KMS-11 (cell line): ENCODE data around the gene GRID1.
"Not testable (repeated sequence)": the region's sequence is repeated elsewhere in the genome, so short reads cannot be mapped to it uniquely, and the experiment has no call there.

Experiments used
- H2AFZ ChIP-seq: fragments of 200-600 bp; sonication (generic); 2 replicates; pipeline ENCODE4 v1.6.1; 2016; ENCODE audit warnings: antibody characterized with exemption, mixed run types, low read depth
- H3K27ac ChIP-seq: fragments of 200-600 bp; sonication (generic); 2 replicates; pipeline ENCODE4 v1.6.1; 2016; ENCODE audit warnings: mild to moderate bottlenecking, mixed run types
- H3K27me3 ChIP-seq: fragments of 200-600 bp; sonication (generic); 2 replicates; pipeline ENCODE4 v1.6.1; 2017; ENCODE audit warnings: mild to moderate bottlenecking, low read depth, mixed run types, moderate library complexity; ENCODE audit not compliant: insufficient read depth
- H3K36me3 ChIP-seq: fragments of 200-600 bp; sonication (generic); 2 replicates; pipeline ENCODE4 v1.6.1; 2017; ENCODE audit warnings: mild to moderate bottlenecking, mixed run types; ENCODE audit not compliant: insufficient read depth
- H3K4me1 ChIP-seq: fragments of 200-600 bp; sonication (generic); 2 replicates; pipeline ENCODE4 v1.6.1; 2016; ENCODE audit warnings: mild to moderate bottlenecking, low read depth, mixed run types; ENCODE audit not compliant: poor library complexity, severe bottlenecking
- H3K4me2 ChIP-seq: fragments of 200-600 bp; sonication (generic); 2 replicates; pipeline ENCODE4 v1.7.0; 2016; ENCODE audit warnings: mild to moderate bottlenecking, mixed run types
- H3K4me3 ChIP-seq: fragments of 200-600 bp; sonication (generic); IDR thresholded peaks from 2 replicates; pipeline ENCODE4 v1.6.1; 2017; ENCODE audit warnings: low read depth, low read length, mixed read lengths; ENCODE audit not compliant: insufficient read depth
- H3K79me2 ChIP-seq: fragments of 200-600 bp; sonication (generic); 2 replicates; pipeline ENCODE4 v1.6.1; 2016; ENCODE audit warnings: low read depth, mixed run types; ENCODE audit not compliant: insufficient read depth
- H3K9ac ChIP-seq: fragments of 200-600 bp; sonication (generic); 2 replicates; pipeline ENCODE4 v1.6.1; 2016; ENCODE audit warnings: mild to moderate bottlenecking, mixed run types
- H4K20me1 ChIP-seq: fragments of 200-600 bp; sonication (generic); 2 replicates; pipeline ENCODE4 v1.6.1; 2016; ENCODE audit warnings: mild to moderate bottlenecking, mixed run types; ENCODE audit not compliant: insufficient read depth
- CTCF ChIP-seq: fragments of 200-600 bp; sonication (generic); conservative IDR thresholded peaks from 2 replicates; pipeline ENCODE4 v1.6.1; 2017; ENCODE audit warnings: low read depth, mild to moderate bottlenecking, antibody characterized with exemption, low read length, moderate library complexity, mixed read lengths

GRID1 gene

GRCh38 chr10:86179153-86179524, 187.5 kb downstream of the GRID1 start:
- Histone ChIP-seq H3K9ac (no peak overlapping the region), H3K4me2 (no peak overlapping the region), H3K36me3 (no peaks in the 10 kb centered on the region), H3K4me1 (no peaks in the 10 kb centered on the region), H4K20me1 (no peaks in the 10 kb centered on the region), H3K4me3 (no peak overlapping the region), H3K79me2 (no peaks in the 10 kb centered on the region), H3K27me3 (no peaks in the 10 kb centered on the region), H2AFZ (no peak overlapping the region), H3K27ac (no peak overlapping the region)
- no peak for TF ChIP-seq CTCF

GRCh38 chr10:86178401-86179152, 188.0 kb downstream of the GRID1 start:
- no peak overlapping the region for H2AFZ ChIP-seq
- no peak for TF ChIP-seq CTCF
- H3K79me2 ChIP-seq, result no peaks in the 10 kb centered on the region
- no peaks in the 10 kb centered on the region for H3K27me3 ChIP-seq
- H3K4me2 ChIP-seq, result no peak overlapping the region
- H3K36me3 ChIP-seq, result no peaks in the 10 kb centered on the region
- H3K4me1 ChIP-seq, result no peaks in the 10 kb centered on the region
- H4K20me1 ChIP-seq, result no peaks in the 10 kb centered on the region
- no peak overlapping the region for H3K27ac ChIP-seq
- no peak overlapping the region for H3K4me3 ChIP-seq
- H3K9ac ChIP-seq, result no peak overlapping the region

GRCh38 chr10:86177537-86178155, 188.9 kb downstream of the GRID1 start:
- no peak for TF ChIP-seq CTCF

GRCh38 chr10:86176850-86177536, 189.6 kb downstream of the GRID1 start:
- Histone ChIP-seq H3K9ac (no peak overlapping the region), H3K79me2 (no peaks in the 10 kb centered on the region), H2AFZ (no peak overlapping the region), H4K20me1 (no peaks in the 10 kb centered on the region), H3K4me2 (no peak overlapping the region), H3K27ac (no peak overlapping the region), H3K36me3 (no peaks in the 10 kb centered on the region), H3K4me1 (no peaks in the 10 kb centered on the region), H3K27me3 (no peaks in the 10 kb centered on the region), H3K4me3 (no peak overlapping the region)
- TF ChIP-seq CTCF, result no peak

More at GRCh38 chr10:86177537-86178155, 188.9 kb downstream of the GRID1 start:
- Histone ChIP-seq H3K4me2 (no peak overlapping the region), H2AFZ (no peak overlapping the region), H3K9ac (no peak overlapping the region), H3K27me3 (no peaks in the 10 kb centered on the region), H4K20me1 (no peaks in the 10 kb centered on the region), H3K27ac (no peak overlapping the region), H3K36me3 (no peaks in the 10 kb centered on the region), H3K4me3 (no peak overlapping the region), H3K4me1 (no peaks in the 10 kb centered on the region), H3K79me2 (no peaks in the 10 kb centered on the region)

- H4K20me1 ChIP-seq, H3K9ac ChIP-seq, H3K79me2 ChIP-seq, H2AFZ ChIP-seq, H3K4me1 ChIP-seq, H3K27me3 ChIP-seq, H3K4me3 ChIP-seq, H3K27ac ChIP-seq, H3K36me3 ChIP-seq, H3K4me2 ChIP-seq: not testable (repeated sequence)
These were observed 191.1 kb downstream of the GRID1 start for GRCh38 chr10:86175476-86175875.
